ENCODE data around the gene DHX36. TPM values are rescaled to one million over a fixed set of nuclear protein-coding genes. Genes with fewer than 3 reads are reported as not detected.

DHX36 gene
- total RNA-seq, 4 donors from 2014 or later, result 16.5 to 59.1 (median 39.7) TPM

GRCh38 chr3:154242766-154243165 lies 81.5 kb downstream of the DHX36 start:
- DNase-seq, result no peak
- Histone ChIP-seq H3K4me3 (no peak overlapping the region), H3K27ac (peak overlapping the region; percentile 20 to 68 (median 44)), H3K9me3 (no peaks in the 10 kb centered on the region), H3K36me3 (peaks cover 0 to 22% (median 0%) of the 10 kb centered on the region in 3 donors), H3K27me3 (no peaks in the 10 kb centered on the region), H3K4me1 (peaks cover 0 to 21% (median 4%) of the 10 kb centered on the region in 3 donors)
- intact Hi-C loops (cut with DNase I), result no loop called here
- TF ChIP-seq POLR2A (IDR thresholded peaks at IDR 0.05) (no peak), CTCF (IDR thresholded peaks at IDR 0.05) (no peak)
- WGBS, 2 donors, result 82 to 87% methylated on average over 3 to 4 of the region's 4 CpGs

DNA sequence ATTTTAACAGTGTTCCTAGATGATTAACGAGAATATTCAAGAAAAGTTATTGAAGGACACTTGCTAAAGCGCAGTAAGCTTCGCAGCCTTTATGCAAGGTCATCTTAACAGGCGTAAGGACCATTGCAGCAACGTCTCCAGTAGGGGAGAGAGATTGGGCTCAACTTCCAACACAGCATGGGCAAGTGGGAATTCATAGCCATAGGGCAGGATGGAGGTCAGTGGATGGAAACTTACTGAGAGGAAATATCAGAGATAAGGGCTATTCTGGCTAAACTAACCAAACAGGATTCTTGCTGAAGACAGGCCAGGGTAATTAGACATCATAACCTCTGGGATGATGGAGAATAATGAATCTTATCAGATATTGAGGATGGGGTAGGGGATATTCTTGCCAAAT lies 82.8 kb downstream of the DHX36 start:
- DNase-seq, result no peak
- Histone ChIP-seq H3K36me3 (peaks cover 0 to 22% (median 0%) of the 10 kb centered on the region in 3 donors), H3K27ac (no peak overlapping the region), H3K27me3 (no peaks in the 10 kb centered on the region), H3K4me3 (no peak overlapping the region), H3K4me1 (peaks cover 0 to 21% (median 4%) of the 10 kb centered on the region in 3 donors), H3K9me3 (no peaks in the 10 kb centered on the region)
- intact Hi-C loops (cut with DNase I), result no loop called here
- WGBS, 2 donors, result 87 to 90% methylated on average over 5 of the region's 5 CpGs
- no peak for TF ChIP-seq POLR2A (IDR thresholded peaks at IDR 0.05)
- TF ChIP-seq CTCF (IDR thresholded peaks at IDR 0.05), result no peak

- TF ChIP-seq POLR2A (IDR thresholded peaks at IDR 0.05) (no peak), CTCF (IDR thresholded peaks at IDR 0.05) (no peak)
- H3K9me3 ChIP-seq, result no peaks in the 10 kb centered on the region
- H3K36me3 ChIP-seq, result peaks cover 0 to 22% (median 0%) of the 10 kb centered on the region in 3 donors
- intact Hi-C loops (cut with DNase I), result no loop called here
- H3K27ac ChIP-seq, result no peak overlapping the region
- H3K4me3 ChIP-seq, result no peak overlapping the region
- H3K4me1 ChIP-seq, result peaks cover 0 to 21% (median 4%) of the 10 kb centered on the region in 3 donors
- WGBS, 2 donors, result 89 to 90% methylated on average over 6 of the region's 6 CpGs
- DNase-seq, result no peak
- no peaks in the 10 kb centered on the region for H3K27me3 ChIP-seq
These were observed 84.1 kb downstream of the DHX36 start for GRCh38 chr3:154240235-154240634.

- Histone ChIP-seq H3K4me3 (no peak overlapping the region), H3K27ac (no peak overlapping the region), H3K9me3 (no peaks in the 10 kb centered on the region), H3K36me3 (peaks cover 0 to 12% (median 0%) of the 10 kb centered on the region in 3 donors), H3K27me3 (no peaks in the 10 kb centered on the region), H3K4me1 (no peaks in the 10 kb centered on the region)
- no peak for DNase-seq
- TF ChIP-seq CTCF (IDR thresholded peaks at IDR 0.05) (no peak), POLR2A (IDR thresholded peaks at IDR 0.05) (no peak)
- intact Hi-C loops (cut with DNase I), result no loop called here
- WGBS, 2 donors, result 50 to 72% methylated on average over 3 of the region's 3 CpGs
These were observed 88.0 kb downstream of the DHX36 start for GRCh38 chr3:154236331-154236730.

DNA sequence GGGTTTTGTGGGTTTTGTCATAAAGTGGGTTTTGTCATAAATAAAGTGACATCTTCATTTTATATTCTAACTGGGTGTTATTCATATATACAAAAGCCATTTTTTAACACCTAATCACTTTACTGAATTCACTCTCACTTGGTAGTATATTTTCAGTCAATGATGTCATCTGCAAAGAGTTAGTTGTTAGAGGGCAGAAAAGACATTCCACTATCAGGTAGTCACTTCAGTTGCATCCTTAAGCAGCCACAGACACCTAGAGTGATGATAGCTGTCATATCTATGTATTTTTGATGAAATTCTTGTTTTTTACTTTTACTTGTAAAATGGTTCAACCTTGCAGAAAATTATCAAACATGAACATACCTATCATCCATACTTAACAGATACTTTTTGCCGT lies 89.0 kb downstream of the DHX36 start:
- Histone ChIP-seq H3K27me3 (no peaks in the 10 kb centered on the region), H3K4me1 (no peaks in the 10 kb centered on the region), H3K9me3 (no peaks in the 10 kb centered on the region), H3K36me3 (peaks cover 0 to 2% (median 0%) of the 10 kb centered on the region in 3 donors), H3K4me3 (no peak overlapping the region), H3K27ac (no peak overlapping the region)
- no peak for TF ChIP-seq CTCF (IDR thresholded peaks at IDR 0.05)
- no peak for TF ChIP-seq POLR2A (IDR thresholded peaks at IDR 0.05)
- no peak for DNase-seq
- 84 to 97% methylated on average over 1 of the region's 1 CpG for WGBS, 2 donors
- intact Hi-C loops (cut with DNase I), result no loop called here

Measured in esophagus squamous epithelium (tissue), 5 donors.